GM10248 (cell line): ENCODE results near the gene PCDH9.
"Not testable (repeated sequence)": the region's sequence is repeated elsewhere in the genome, so short reads cannot be mapped to it uniquely, and the experiment has no call there.

Source experiments
- CTCF ChIA-PET: fragments of 300-600 bp; sonication (Branson Sonifier 250); formaldehyde crosslinking; extraction: SDS; loops from one replicate; lab custom pipeline; 2021; ENCODE audit warnings: antibody characterized with exemption; lab: Yijun Ruan, JAX
- POLR2A ChIA-PET: fragments of 350-650 bp; sonication (Branson Sonifier 250); formaldehyde crosslinking; extraction: SDS; loops from one replicate; lab custom pipeline; 2020; ENCODE audit warnings: antibody characterized with exemption; lab: Yijun Ruan, JAX
- DNase-seq: peaks from one replicate; pipeline ENCODE4 v3.0.0; 2012; ENCODE audit errors: extremely low spot score
- CTCF ChIP-seq: IDR thresholded peaks from 2 replicates; pipeline ENCODE4 v1.5.1; 2012; ENCODE audit warnings: mild to moderate bottlenecking, low read depth; ENCODE audit errors: extremely low read depth, missing control alignments, control extremely low read depth

Gene PCDH9

GRCh38 chr13:66266761-66267160 lies 963.4 kb downstream of the PCDH9 start:
- no peak for DNase-seq
- POLR2A ChIA-PET: no interaction called here
- TF ChIP-seq CTCF: no peak
- CTCF ChIA-PET: no interaction called here

GRCh38 chr13:66266348-66266747 lies 963.8 kb downstream of the PCDH9 start:
- ChIA-PET CTCF (no interaction called here), POLR2A (no interaction called here)
- no peak for DNase-seq
- TF ChIP-seq CTCF: no peak

- no peak for TF ChIP-seq CTCF
- CTCF ChIA-PET: no interaction called here
- no peak for DNase-seq
- POLR2A ChIA-PET: no interaction called here
These were observed 964.8 kb downstream of the PCDH9 start for GRCh38 chr13:66265371-66265770.

- ChIA-PET POLR2A (no interaction called here), CTCF (no interaction called here)
- DNase-seq: no peak
- TF ChIP-seq CTCF: no peak
These were observed 965.2 kb downstream of the PCDH9 start for GRCh38 chr13:66264971-66265370.

- CTCF ChIA-PET: interaction anchor here (2.1 kb wide), 1 partner anchor 10 kb away, joined by 6 read pairs; no protein-coding TSS in a partner anchor
These were observed 967.8 kb downstream of the PCDH9 start for GRCh38 chr13:66262330-66262729.

GRCh38 chr13:66259426-66259825 lies 970.7 kb downstream of the PCDH9 start:
- DNase-seq, POLR2A ChIA-PET, CTCF ChIA-PET: not testable (repeated sequence)

More at GRCh38 chr13:66262330-66262729, 967.8 kb downstream of the PCDH9 start:
- POLR2A ChIA-PET: no interaction called here
- TF ChIP-seq CTCF: no peak
- no peak for DNase-seq
